NCI-H2081 treated with DMSO at 0.1 percent for 48 hours (cell line): ENCODE measurements around the gene ZNF423.

Experiments used
- DNase-seq: peaks from one replicate; lab custom pipeline; 2025; lab: John Stamatoyannopoulos, UW

ZNF423 gene

GRCh38 chr16:49869731-49870130, 13.8 kb upstream of the ZNF423 start:
- no peak for DNase-seq

GRCh38 chr16:49867796-49868668, 12.1 kb upstream of the ZNF423 start:
- DNase-seq, result no peak

- no peak for DNase-seq
Observed at GRCh38 chr16:49867234-49867633, 11.3 kb upstream of the ZNF423 start.

- no peak for DNase-seq
Observed at GRCh38 chr16:49866595-49867071, 10.7 kb upstream of the ZNF423 start.

- no peak for DNase-seq
Observed at GRCh38 chr16:49862694-49863093, 6.8 kb upstream of the ZNF423 start.

- DNase-seq, result no peak
Observed at GRCh38 chr16:49861299-49861698, 5.4 kb upstream of the ZNF423 start.

GRCh38 chr16:49860593-49860992, 4.7 kb upstream of the ZNF423 start:
- DNase-seq, result no peak

- DNase-seq, result no peak
Observed at GRCh38 chr16:49859125-49859811, 3.4 kb upstream of the ZNF423 start.

- no peak for DNase-seq
Observed at GRCh38 chr16:49858200-49859124, 2.5 kb upstream of the ZNF423 start.

- no peak for DNase-seq
Observed at GRCh38 chr16:49857423-49858181, 1.7 kb upstream of the ZNF423 start.

- DNase-seq, result no peak
Observed at GRCh38 chr16:49856672-49857330, 889 bp upstream of the ZNF423 start.

- DNase-seq, result no peak
Observed at GRCh38 chr16:49855280-49855821, 561 bp downstream of the ZNF423 start.

GRCh38 chr16:49854796-49855203, 1.1 kb downstream of the ZNF423 start:
- no peak for DNase-seq

- no peak for DNase-seq
Observed at GRCh38 chr16:49854188-49854795, 1.6 kb downstream of the ZNF423 start.

GRCh38 chr16:49852279-49852678, 3.6 kb downstream of the ZNF423 start:
- DNase-seq, result no peak

GRCh38 chr16:49851468-49851787, 4.5 kb downstream of the ZNF423 start:
- DNase-seq, result no peak

GRCh38 chr16:49850558-49851467, 5.1 kb downstream of the ZNF423 start:
- DNase-seq, result no peak

GRCh38 chr16:49849754-49850108, 6.2 kb downstream of the ZNF423 start:
- DNase-seq, result no peak

- no peak for DNase-seq
Observed at GRCh38 chr16:49849037-49849753, 6.7 kb downstream of the ZNF423 start.
